A549 (cell line): ENCODE measurements around the gene ZFHX2. TPM values are rescaled to one million over a fixed set of nuclear protein-coding genes. Genes with fewer than 3 reads are reported as not detected.

ENCODE experiments used
- ATAC-seq, 2 experiments: fragments of 200-7000 bp in 1 of 2; fragments of >200 bp in 1 of 2; cut with Nextera tagmentation in 1 of 2; cut with Tn5 transposase in 1 of 2; 3 replicates each; pipeline versions ENCODE4 v1.8.0 to v1.9.1; 2018 to 2020; ENCODE audit warnings: mild to moderate bottlenecking in 1 of 2, moderate library complexity in 1 of 2
- CTCF ChIA-PET: fragments of 300-600 bp; sonication (Branson Sonifier 250); formaldehyde crosslinking; extraction: SDS; loops from one replicate; lab custom pipeline; 2021; ENCODE audit warnings: antibody characterized with exemption, inconsistent platforms; lab: Yijun Ruan, JAX
- POLR2A ChIA-PET: fragments of 350-600 bp; formaldehyde crosslinking; extraction: SDS; loops from one replicate; lab custom pipeline; 2021; ENCODE audit warnings: antibody characterized with exemption, inconsistent platforms; lab: Yijun Ruan, JAX
- DNase-seq, 2 experiments: peaks; one replicate each; pipeline versions ENCODE4 v3.0.0 to v3.0.0-alpha.2; 2011 to 2016; ENCODE audit warnings: low read depth in 1 of 2, low spot score in 1 of 2
- FAIRE-seq: peaks from 2 replicates; lab custom pipeline; 2011; peaks lifted over from hg19 to GRCh38; lab: Jason Lieb, UNC
- H3K27ac ChIP-seq, 2 experiments: fragments of >200 bp; sonication (Bioruptor Twin); formaldehyde crosslinking; 3 replicates each; pipeline ENCODE4 v1.5.1; 2016 to 2017
- H3K4me1 ChIP-seq: fragments of >200 bp; sonication (Bioruptor Twin); formaldehyde crosslinking; 3 replicates; pipeline ENCODE4 v1.6.1; 2016
- H3K4me2 ChIP-seq: fragments of >200 bp; sonication (Bioruptor Twin); formaldehyde crosslinking; 3 replicates; pipeline ENCODE4 v1.6.1; 2016
- H3K4me3 ChIP-seq: fragments of >200 bp; sonication (Bioruptor Twin); formaldehyde crosslinking; 3 replicates; pipeline ENCODE4 v1.5.1; 2016
- H3K9me3 ChIP-seq: fragments of >200 bp; sonication (Bioruptor Twin); formaldehyde crosslinking; 3 replicates; pipeline ENCODE4 v1.6.1; 2016
- CTCF ChIP-seq: fragments of >200 bp; sonication (Bioruptor Twin); formaldehyde crosslinking; IDR thresholded peaks from 3 replicates; pipeline ENCODE4 v1.5.1; 2016
- EHF ChIP-seq: fragments of 250-450 bp; sonication (Bioruptor Pico); IDR thresholded peaks from 2 replicates; pipeline ENCODE4 v1.5.0; 2020; ENCODE audit warnings: mild to moderate bottlenecking
- ELK1 ChIP-seq: fragments of 150-350 bp; IDR thresholded peaks from 2 replicates; pipeline ENCODE4 v1.6.1; 2014; ENCODE audit warnings: low read depth, mild to moderate bottlenecking, low read length
- EP300 ChIP-seq, 2 experiments: fragments of >200 bp; sonication (Bioruptor Twin); formaldehyde crosslinking; IDR thresholded peaks; 2 replicates in 1 of 2; 3 replicates in 1 of 2; pipeline ENCODE4 v1.6.1; 2016 to 2017
- GATA3 ChIP-seq: IDR thresholded peaks from 2 replicates; pipeline ENCODE4 v1.6.1; 2012; ENCODE audit warnings: borderline replicate concordance
- HEYL ChIP-seq: fragments of 250-450 bp; sonication (Bioruptor Pico); IDR thresholded peaks from 2 replicates; pipeline ENCODE4 v1.8.0; 2021; ENCODE audit warnings: mild to moderate bottlenecking, moderate library complexity
- JUNB ChIP-seq: fragments of >200 bp; sonication (Bioruptor Twin); formaldehyde crosslinking; IDR thresholded peaks from 2 replicates; pipeline ENCODE4 v1.6.1; 2016
- MAZ ChIP-seq: fragments of 150-350 bp; IDR thresholded peaks from 2 replicates; pipeline ENCODE4 v1.6.1; 2014; ENCODE audit warnings: antibody characterized with exemption, low read depth, low read length, borderline replicate concordance
- NPAS2 ChIP-seq: fragments of 250-450 bp; sonication (Bioruptor Pico); IDR thresholded peaks from 2 replicates; pipeline ENCODE4 v1.8.0; 2022; ENCODE audit warnings: mild to moderate bottlenecking, moderate library complexity, borderline replicate concordance
- PHF8 ChIP-seq: fragments of 200-600 bp; sonication (generic); IDR thresholded peaks from 2 replicates; pipeline ENCODE4 v1.6.1; 2016; ENCODE audit warnings: low read depth, mild to moderate bottlenecking, antibody characterized with exemption, moderate library complexity, borderline replicate concordance
- RAD21 ChIP-seq, 2 experiments: fragments of >200 bp in 1 of 2; sonication (Bioruptor Twin) in 1 of 2; formaldehyde crosslinking in 1 of 2; IDR thresholded peaks in 1 of 2; conservative IDR thresholded peaks in 1 of 2; 2 replicates in 1 of 2; 3 replicates in 1 of 2; pipeline ENCODE4 v1.6.1; 2012 to 2018; ENCODE audit warnings: inconsistent platforms in 1 of 2
- REST ChIP-seq: fragments of 200-600 bp; sonication (generic); IDR thresholded peaks from 2 replicates; pipeline ENCODE4 v1.6.1; 2016; ENCODE audit warnings: antibody characterized with exemption, mild to moderate bottlenecking, moderate library complexity
- SMC3 ChIP-seq: fragments of >200 bp; sonication (Bioruptor Twin); formaldehyde crosslinking; IDR thresholded peaks from 3 replicates; pipeline ENCODE4 v1.6.1; 2018; ENCODE audit warnings: inconsistent platforms
- SREBF2 ChIP-seq: fragments of 450-650 bp; IDR thresholded peaks from 2 replicates; pipeline ENCODE4 v1.6.1; 2014; ENCODE audit warnings: mild to moderate bottlenecking, moderate library complexity
- USF2 ChIP-seq: fragments of 450-650 bp; IDR thresholded peaks from 2 replicates; pipeline ENCODE4 v1.6.1; 2014; ENCODE audit warnings: antibody characterized with exemption
- ZFP36 ChIP-seq: fragments of 450-650 bp; IDR thresholded peaks from 2 replicates; pipeline ENCODE4 v1.6.1; 2014; ENCODE audit warnings: borderline replicate concordance; ENCODE audit not compliant: partially characterized antibody
- ZNF302 ChIP-seq: fragments of 250-450 bp; sonication (Bioruptor Pico); IDR thresholded peaks from 2 replicates; pipeline ENCODE4 v1.9.0; 2021; ENCODE audit warnings: inconsistent platforms, mild to moderate bottlenecking, moderate library complexity
- WGBS: methylation state at CpG from one replicate; pipeline ENCODE4 v1.1.6; 2017; ENCODE audit errors: missing lambda C conversion rate; 5-methylcytosine and 5-hydroxymethylcytosine counted together
- polyA plus RNA-seq, 4 experiments: library from polyadenylated mRNA; depleted of rRNA in 3 of 4; stranded (reverse); fragments of >200 nt; fragmentation: RNase III in 1 of 4; extraction: RNeasy Plus Mini Kit Qiagen cat#74134 plus additional on column Dnase treatment in 1 of 4; gene quantifications; 2 replicates in 3 of 4; 3 replicates in 1 of 4; pipeline ENCODE4 v1.2.3, GENCODE V29; 2011 to 2017
- TF ChIP-seq, protein P1 (sequence below): IDR thresholded peaks from 2 replicates; pipeline ENCODE4 v1.6.1; 2012

ZFHX2 gene
- polyA plus RNA-seq, 2 of the 4 experiments (the other 2 are of a cell fraction), result 0.34 to 1.1 TPM

GRCh38 chr14:23536494-23536893 lies 15.1 kb downstream of the ZFHX2 start:
- Histone ChIP-seq H3K4me1 (no peaks in the 10 kb centered on the region), H3K4me2 (no peak overlapping the region), H3K4me3 (no peak overlapping the region), H3K27ac (no peak overlapping the region), H3K9me3 (no peaks in the 10 kb centered on the region)
- no peak for DNase-seq
- no peak for FAIRE-seq
- ATAC-seq, result no peak
- ChIA-PET POLR2A (interaction anchor here (0.6 kb wide), 1 partner anchor 67 kb away, joined by 3 read pairs; the partner anchor contains the start of gene NGDN), CTCF (interaction anchor here (0.6 to 7.5 kb wide), 5 partner anchors 21 to 199 kb away, joined by 3 to 74 read pairs (median 4); no protein-coding TSS in a partner anchor)
- 94% methylated on average over 2 of the region's 2 CpGs for WGBS
- TF ChIP-seq GATA3 (no peak), USF2 (no peak), ELK1 (no peak), EHF (no peak), EP300 (IDR thresholded peaks at IDR 0.05) (no peak), SMC3 (no peak), JUNB (no peak), SREBF2 (no peak), RAD21 (conservative IDR thresholded peaks at IDR 0.05 in 1 of 2, IDR thresholded peaks at IDR 0.05 in 1 of 2) (no peak), PHF8 (no peak), CTCF (no peak)
- TF ChIP-seq, protein P1, sequence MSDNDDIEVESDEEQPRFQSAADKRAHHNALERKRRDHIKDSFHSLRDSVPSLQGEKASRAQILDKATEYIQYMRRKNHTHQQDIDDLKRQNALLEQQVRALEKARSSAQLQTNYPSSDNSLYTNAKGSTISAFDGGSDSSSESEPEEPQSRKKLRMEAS, result no peak

- Histone ChIP-seq H3K27ac (no peak overlapping the region), H3K4me1 (no peaks in the 10 kb centered on the region), H3K4me2 (no peak overlapping the region), H3K9me3 (no peaks in the 10 kb centered on the region), H3K4me3 (no peak overlapping the region)
- ATAC-seq (no peak), FAIRE-seq (no peak), DNase-seq (no peak)
- CTCF ChIA-PET, result interaction anchor here (1.5 to 7.5 kb wide), 3 partner anchors 24 to 56 kb away, joined by 3 to 74 read pairs (median 13); no protein-coding TSS in a partner anchor
- TF ChIP-seq REST (no peak), HEYL (no peak), MAZ (no peak), ZNF302 (CRISPR knock-in tag) (no peak), ZFP36 (no peak), NPAS2 (CRISPR knock-in tag) (no peak)
- TF ChIP-seq, all 56 proteins: peak for 0
- WGBS, result 79% methylated on average over 4 of the region's 4 CpGs
- POLR2A ChIA-PET, result no interaction called here
These were observed 15.6 kb downstream of the ZFHX2 start for GRCh38 chr14:23535943-23536342.
